Endothelial cell of umbilical vein (primary cell): ENCODE measurements around the gene MAS1L. TPM values are rescaled to one million over a fixed set of nuclear protein-coding genes. Genes with fewer than 3 reads are reported as not detected.

Source experiments
- BruUV-seq: library from RNA; stranded (reverse); fragments of 400-500 nt; replicated peaks from 2 replicates; lab custom pipeline; 2021; lab: Mats Ljungman, UMichigan
- CTCF ChIA-PET: fragments of 300-600, 350-600 bp; sonication (Branson Sonifier 250); formaldehyde crosslinking; loops from one replicate; lab custom pipeline; 2021; ENCODE audit warnings: antibody characterized with exemption, inconsistent platforms; lab: Charles Lee
- POLR2A ChIA-PET: fragments of 300-600, 350-600 bp; sonication (Branson Sonifier 250); formaldehyde crosslinking; loops from one replicate; lab custom pipeline; 2021; ENCODE audit warnings: antibody characterized with exemption, inconsistent platforms; lab: Charles Lee
- DNase-seq: peaks from one replicate; pipeline ENCODE4 v3.0.0-alpha.2; 2011; ENCODE audit warnings: low read depth, low spot score
- FAIRE-seq: peaks from 2 replicates; lab custom pipeline; 2011; peaks lifted over from hg19 to GRCh38; lab: Jason Lieb, UNC
- H2AFZ ChIP-seq: 2 replicates; pipeline ENCODE4 v1.6.0; 2012; ENCODE audit warnings: low read depth, low read length, control low read depth, inconsistent platforms
- H3K27ac ChIP-seq: 2 replicates; pipeline ENCODE4 v1.5.1; 2011; ENCODE audit warnings: low read depth, mild to moderate bottlenecking, control low read depth, low read length, moderate library complexity; ENCODE audit not compliant: insufficient read depth
- H3K27me3 ChIP-seq, 2 experiments: 2 replicates each; pipeline versions ENCODE4 v1.6.0 to v1.6.1; 2011; ENCODE audit warnings: low read length in 2 of 2, mixed read lengths in 1 of 2; ENCODE audit not compliant: control insufficient read depth in 2 of 2, insufficient read depth in 2 of 2
- H3K36me3 ChIP-seq, 2 experiments: 2 replicates in 1 of 2; 3 replicates in 1 of 2; pipeline ENCODE4 v1.5.1; 2011; ENCODE audit warnings: low read length in 2 of 2, mild to moderate bottlenecking in 1 of 2, moderate library complexity in 1 of 2; ENCODE audit not compliant: control insufficient read depth in 2 of 2, insufficient read depth in 2 of 2; ENCODE audit errors: extremely low read depth in 1 of 2
- H3K4me1 ChIP-seq: 3 replicates; pipeline ENCODE4 v1.5.1; 2011; ENCODE audit warnings: mild to moderate bottlenecking, low read length; ENCODE audit not compliant: control insufficient read depth, insufficient read depth; ENCODE audit errors: extremely low read depth
- H3K4me2 ChIP-seq: 2 replicates; pipeline ENCODE4 v1.6.1; 2011; ENCODE audit warnings: low read length, control low read depth, mixed read lengths; ENCODE audit not compliant: insufficient read depth
- H3K4me3 ChIP-seq, 3 experiments: fragments of 200-600 bp in 1 of 3; sonication (generic), shearing (Covaris generic) in 1 of 3; replicated peaks in 1 of 3; 2 replicates each; pipeline ENCODE4 v1.5.1; 2011 to 2016; ENCODE audit warnings: control low read depth in 3 of 3, low read length in 3 of 3, mild to moderate bottlenecking in 2 of 3, inconsistent platforms in 1 of 3, low read depth in 1 of 3, moderate library complexity in 1 of 3; ENCODE audit not compliant: insufficient read depth in 1 of 3
- H3K79me2 ChIP-seq: 2 replicates; pipeline ENCODE4 v1.6.0; 2012; ENCODE audit warnings: low read length, inconsistent platforms; ENCODE audit not compliant: control insufficient read depth, insufficient read depth
- H3K9ac ChIP-seq: replicated peaks from 2 replicates; pipeline ENCODE3; 2011; ENCODE audit warnings: low read length, control low read depth; ENCODE audit not compliant: insufficient read depth; ENCODE audit errors: extremely low read depth
- H3K9me1 ChIP-seq: replicated peaks from 3 replicates; pipeline ENCODE4 v1.6.0; 2011; ENCODE audit warnings: mild to moderate bottlenecking, low read length; ENCODE audit not compliant: control insufficient read depth, insufficient read depth; ENCODE audit errors: extremely low read depth
- H3K9me3 ChIP-seq: replicated peaks from 2 replicates; pipeline ENCODE4 v1.5.1; 2012; ENCODE audit warnings: low read length, inconsistent platforms; ENCODE audit not compliant: control insufficient read depth, insufficient read depth
- H4K20me1 ChIP-seq: replicated peaks from 2 replicates; pipeline ENCODE3; 2011; ENCODE audit warnings: mild to moderate bottlenecking, low read length; ENCODE audit not compliant: control insufficient read depth, insufficient read depth; ENCODE audit errors: extremely low read depth
- CTCF ChIP-seq, 2 donors: IDR thresholded peaks; 1 replicate in 1 of 2; 2 replicates in 1 of 2; pipeline ENCODE4 v1.5.1; 2011; ENCODE audit warnings: low read length in 2 of 2, mild to moderate bottlenecking in 2 of 2, moderate library complexity in 2 of 2, control low read depth in 1 of 2, inconsistent platforms in 1 of 2, low read depth in 1 of 2; ENCODE audit not compliant: insufficient read depth in 1 of 2; ENCODE audit errors: extremely low read depth in 1 of 2
- EZH2 ChIP-seq: IDR thresholded peaks from 2 replicates; pipeline ENCODE4 v1.6.1; 2012; ENCODE audit warnings: borderline replicate concordance, low read depth, mild to moderate bottlenecking, moderate library complexity, low read length, inconsistent platforms; ENCODE audit not compliant: severe bottlenecking
- FOS ChIP-seq: IDR thresholded peaks from 2 replicates; pipeline ENCODE4 v1.6.1; 2011; ENCODE audit warnings: mild to moderate bottlenecking, low read length, moderate library complexity, borderline replicate concordance; ENCODE audit not compliant: insufficient read depth
- GATA2 ChIP-seq: IDR thresholded peaks from 2 replicates; pipeline ENCODE4 v1.7.0; 2011; ENCODE audit warnings: low read depth, mild to moderate bottlenecking, moderate library complexity, mixed read lengths, low read length; ENCODE audit not compliant: insufficient read length, insufficient read depth
- JUN ChIP-seq: IDR thresholded peaks from 2 replicates; pipeline ENCODE4 v1.6.1; 2011; ENCODE audit warnings: borderline replicate concordance, low read depth; ENCODE audit not compliant: insufficient read length, insufficient read depth
- POLR2A ChIP-seq: IDR thresholded peaks from 2 replicates; pipeline ENCODE4 v1.6.1; 2012; ENCODE audit warnings: low read depth, mild to moderate bottlenecking, control low read depth, low read length
- POLR2AphosphoS5 ChIP-seq: IDR thresholded peaks from 2 replicates; pipeline ENCODE4 v1.6.1; 2012; ENCODE audit warnings: low read depth, mild to moderate bottlenecking, control low read depth, low read length, moderate library complexity; ENCODE audit not compliant: insufficient read depth
- dilution Hi-C: fragments of 300-500 bp; cut with MboI; formaldehyde crosslinking; loops from one replicate; pipeline ENCODE4 v1.15.0; 2019; ENCODE audit warnings: low sequenced_read_pairs; ENCODE audit not compliant: extremely low pct_ligation_motif_present
- intact Hi-C: fragments of 100-400 bp; cut with micrococcal nuclease; formaldehyde crosslinking; loops from one replicate; pipeline ENCODE4 v1.10.0; 2022
- polyA plus RNA-seq, 4 experiments: library from polyadenylated mRNA; depleted of rRNA in 3 of 4; stranded (reverse) in 3 of 4; unstranded in 1 of 4; fragments of >200 nt; gene quantifications; 2 replicates each; pipeline versions ENCODE4 v1.2.1 to v1.2.3, GENCODE V29; 2011 to 2012; ENCODE audit warnings: missing spikeins in 1 of 4
- total RNA-seq: library from RNA; stranded (reverse); gene quantifications from 2 replicates; pipeline ENCODE4 v1.2.3, GENCODE V29; 2021
- TF ChIP-seq, protein P1 (sequence below): IDR thresholded peaks from 2 replicates; pipeline ENCODE4 v1.6.1; 2011; ENCODE audit not compliant: insufficient read depth, insufficient read length

MAS1L gene
- total and polyA plus RNA-seq, 2 donors (not counting 3 experiments of a cell fraction or from before 2014, with no cell fraction given), result not detected

DNA sequence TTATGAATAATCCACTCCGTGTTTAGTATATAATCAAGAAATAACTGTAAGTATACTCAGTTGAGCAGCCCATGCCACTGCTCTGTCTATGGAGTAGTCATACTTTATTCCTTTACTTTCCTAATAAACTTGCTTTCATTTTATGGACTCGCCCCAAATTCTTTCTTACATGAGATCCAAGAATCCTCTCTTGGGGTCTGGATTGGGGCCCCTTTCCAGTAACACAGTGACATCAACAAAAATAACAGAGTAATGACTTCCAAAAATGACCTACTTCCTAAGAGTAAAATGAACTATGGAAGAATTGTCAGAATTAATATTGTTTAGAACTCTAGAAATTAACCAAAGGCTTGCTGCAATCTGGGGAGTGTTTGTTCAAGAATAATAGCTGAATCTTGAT lies 22.0 kb downstream of the MAS1L start:
- Histone ChIP-seq H3K9ac (no peak overlapping the region), H3K4me1 (no peaks in the 10 kb centered on the region), H3K4me3 (no peak overlapping the region), H3K27ac (no peak overlapping the region), H3K9me1 (no peaks in the 10 kb centered on the region), H3K79me2 (no peaks in the 10 kb centered on the region), H4K20me1 (no peaks in the 10 kb centered on the region), H2AFZ (no peak overlapping the region), H3K4me2 (no peak overlapping the region), H3K36me3 (no peaks in the 10 kb centered on the region), H3K9me3 (no peaks in the 10 kb centered on the region), H3K27me3 (no peaks in the 10 kb centered on the region)
- ChIA-PET CTCF (no interaction called here), POLR2A (no interaction called here)
- dilution Hi-C loops (no loop called here), intact Hi-C loops (no loop called here)
- TF ChIP-seq POLR2A, result no peak
- no peak for TF ChIP-seq JUN
- TF ChIP-seq EZH2, result no peak
- TF ChIP-seq GATA2, result no peak
- TF ChIP-seq FOS, result no peak
- no peak for TF ChIP-seq POLR2AphosphoS5
- TF ChIP-seq, protein P1, sequence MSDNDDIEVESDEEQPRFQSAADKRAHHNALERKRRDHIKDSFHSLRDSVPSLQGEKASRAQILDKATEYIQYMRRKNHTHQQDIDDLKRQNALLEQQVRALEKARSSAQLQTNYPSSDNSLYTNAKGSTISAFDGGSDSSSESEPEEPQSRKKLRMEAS, result no peak
- TF ChIP-seq CTCF (IDR thresholded peaks at IDR 0.05; ENCODE audit: extremely low read depth in 1 of 2, insufficient read depth in 1 of 2, low read depth in 1 of 2, low read length in 2 of 2), result no peak
- DNase-seq (no peak), FAIRE-seq (no peak)
- BruUV-seq, result no TSS peak
